LNCaP clone FGC (cell line): ENCODE data around the gene TENM4.
A peak's percentile ranks its signal among the peaks of the same experiment; 100 is the strongest.

Experiments used
- DNase-seq: peaks from one replicate; pipeline ENCODE4 v3.0.0-alpha.2; 2011; ENCODE audit warnings: low read depth
- H3K4me3 ChIP-seq: 2 replicates; pipeline ENCODE4 v1.5.1; 2011; ENCODE audit warnings: mild to moderate bottlenecking, low read depth, low read length, control low read depth
- TF ChIP-seq, protein P1 (sequence below): IDR thresholded peaks from 2 replicates; pipeline ENCODE4 v1.5.1; 2012; ENCODE audit warnings: mild to moderate bottlenecking; ENCODE audit not compliant: control insufficient read depth, insufficient read depth; ENCODE audit errors: extremely low read depth

TENM4 gene

DNA sequence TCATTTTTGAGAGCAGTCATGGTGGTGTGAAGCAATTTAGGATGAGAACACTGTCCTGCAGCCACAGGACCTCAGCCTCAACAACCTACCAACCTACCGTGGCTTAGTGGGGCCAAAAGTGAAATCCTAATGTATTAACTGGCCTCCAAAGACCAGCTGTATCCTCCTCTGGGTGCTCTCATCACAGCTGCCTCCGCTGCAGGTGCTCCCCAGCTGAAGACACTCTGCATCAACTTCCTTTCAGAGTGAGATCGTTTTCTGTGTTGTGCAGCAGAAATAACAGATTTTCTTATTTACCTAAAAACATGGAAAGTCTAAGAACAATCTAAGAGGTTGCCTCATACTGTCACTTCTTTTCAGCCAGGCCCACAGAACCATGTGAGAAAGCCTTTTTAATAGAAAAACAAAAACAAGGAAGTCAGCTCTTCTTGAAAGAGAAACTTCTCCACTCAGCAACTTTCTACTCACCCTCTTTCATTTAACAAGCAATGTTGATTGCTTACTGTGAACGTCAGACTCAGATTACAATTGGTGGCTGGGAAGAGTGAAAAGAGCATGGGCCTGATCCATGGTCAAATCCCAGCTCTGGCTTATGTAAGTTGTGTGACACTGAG lies 136.1 kb downstream of the TENM4 start:
- DNase-seq: no peak
- H3K4me3 ChIP-seq: no peak overlapping the region
- TF ChIP-seq, protein P1, sequence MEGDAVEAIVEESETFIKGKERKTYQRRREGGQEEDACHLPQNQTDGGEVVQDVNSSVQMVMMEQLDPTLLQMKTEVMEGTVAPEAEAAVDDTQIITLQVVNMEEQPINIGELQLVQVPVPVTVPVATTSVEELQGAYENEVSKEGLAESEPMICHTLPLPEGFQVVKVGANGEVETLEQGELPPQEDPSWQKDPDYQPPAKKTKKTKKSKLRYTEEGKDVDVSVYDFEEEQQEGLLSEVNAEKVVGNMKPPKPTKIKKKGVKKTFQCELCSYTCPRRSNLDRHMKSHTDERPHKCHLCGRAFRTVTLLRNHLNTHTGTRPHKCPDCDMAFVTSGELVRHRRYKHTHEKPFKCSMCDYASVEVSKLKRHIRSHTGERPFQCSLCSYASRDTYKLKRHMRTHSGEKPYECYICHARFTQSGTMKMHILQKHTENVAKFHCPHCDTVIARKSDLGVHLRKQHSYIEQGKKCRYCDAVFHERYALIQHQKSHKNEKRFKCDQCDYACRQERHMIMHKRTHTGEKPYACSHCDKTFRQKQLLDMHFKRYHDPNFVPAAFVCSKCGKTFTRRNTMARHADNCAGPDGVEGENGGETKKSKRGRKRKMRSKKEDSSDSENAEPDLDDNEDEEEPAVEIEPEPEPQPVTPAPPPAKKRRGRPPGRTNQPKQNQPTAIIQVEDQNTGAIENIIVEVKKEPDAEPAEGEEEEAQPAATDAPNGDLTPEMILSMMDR: no peak

DNA sequence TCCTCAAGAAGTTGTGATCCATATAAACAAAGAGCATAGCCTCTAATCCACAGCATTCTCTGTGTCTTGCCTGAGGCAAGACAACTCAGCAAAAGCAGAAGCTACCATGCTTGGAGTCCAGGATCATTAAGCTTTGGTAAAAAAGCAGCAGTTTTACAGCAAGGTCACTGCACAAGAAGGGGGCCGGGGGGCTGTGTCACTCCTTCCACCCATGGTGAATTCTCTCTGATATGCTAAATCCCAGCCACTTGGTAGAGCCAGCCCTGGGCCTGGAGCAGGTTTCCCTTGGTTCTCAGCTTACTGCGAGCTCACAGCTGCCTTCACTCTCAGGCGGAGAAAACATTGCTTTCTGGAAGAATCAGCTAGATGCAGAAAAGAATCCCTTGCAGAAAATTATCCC lies 144.7 kb downstream of the TENM4 start:
- no peak for DNase-seq
- H3K4me3 ChIP-seq: no peak overlapping the region

DNA sequence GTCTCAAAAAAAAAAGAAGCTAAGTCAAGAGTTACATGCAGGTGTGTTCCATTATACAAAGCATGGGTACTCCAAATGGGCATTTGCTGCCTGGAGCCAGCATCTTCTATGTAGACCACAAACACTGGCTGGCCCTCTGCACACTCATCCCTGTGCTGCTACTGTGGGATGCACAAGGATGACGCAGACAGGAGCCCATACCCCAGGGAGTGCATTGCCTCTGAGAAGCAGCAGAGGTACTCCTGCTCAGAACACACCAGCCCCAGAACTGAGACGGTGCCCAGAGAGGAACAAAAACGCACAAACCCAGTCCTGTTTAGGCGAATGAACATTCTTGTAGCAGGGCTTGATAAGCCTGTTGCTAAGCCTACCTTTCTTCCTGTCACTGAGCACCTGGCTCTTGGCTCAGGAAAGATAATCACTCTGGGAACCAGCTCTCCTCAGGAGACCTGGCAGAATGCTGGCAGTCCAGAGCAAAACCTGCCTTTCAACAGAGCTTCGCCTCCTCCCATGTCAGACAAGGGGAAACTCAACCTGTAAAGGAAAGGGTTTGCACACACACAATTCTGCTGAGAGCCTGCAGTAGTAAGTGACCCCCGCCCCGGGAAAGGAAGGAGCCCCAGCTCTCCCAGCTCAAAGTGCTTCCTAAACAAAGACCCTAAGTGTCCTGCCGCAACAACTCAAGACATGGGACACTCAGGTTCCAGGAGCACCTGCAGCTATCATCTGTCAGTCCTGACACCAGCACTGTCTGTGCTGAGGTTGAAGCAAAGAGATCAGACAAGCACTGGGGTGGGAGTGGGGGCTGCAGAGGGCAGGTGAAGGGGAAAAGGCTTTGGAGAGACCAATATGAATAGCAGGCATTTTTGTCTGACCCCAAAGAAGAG lies 145.7 kb downstream of the TENM4 start:
- TF ChIP-seq, protein P1: no peak
- H3K4me3 ChIP-seq: no peak overlapping the region
- peak; percentile 64 for DNase-seq

More for the DNA sequence above, 144.7 kb downstream of the TENM4 start:
- TF ChIP-seq, protein P1: no peak

DNA sequence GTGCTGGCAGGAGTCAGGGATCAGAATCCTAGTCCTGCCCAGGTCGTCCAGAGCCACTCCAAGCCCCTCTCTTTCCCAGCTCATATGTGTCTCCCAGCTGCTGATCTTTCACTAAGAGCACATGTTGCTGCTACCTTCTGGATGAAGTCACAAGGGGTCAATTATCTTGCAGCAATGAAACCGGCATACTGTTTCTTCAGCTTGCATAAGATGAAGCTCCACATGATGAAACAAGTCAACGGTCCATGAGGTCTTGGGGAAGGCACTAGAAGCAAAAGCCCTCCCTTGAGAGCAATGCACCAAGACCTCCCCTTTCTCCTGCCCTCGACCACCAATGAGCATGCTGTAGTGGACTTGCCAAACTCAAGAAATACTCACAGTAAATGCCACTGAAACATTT lies 148.9 kb downstream of the TENM4 start:
- no peak overlapping the region for H3K4me3 ChIP-seq
- TF ChIP-seq, protein P1: no peak
- no peak for DNase-seq

DNA sequence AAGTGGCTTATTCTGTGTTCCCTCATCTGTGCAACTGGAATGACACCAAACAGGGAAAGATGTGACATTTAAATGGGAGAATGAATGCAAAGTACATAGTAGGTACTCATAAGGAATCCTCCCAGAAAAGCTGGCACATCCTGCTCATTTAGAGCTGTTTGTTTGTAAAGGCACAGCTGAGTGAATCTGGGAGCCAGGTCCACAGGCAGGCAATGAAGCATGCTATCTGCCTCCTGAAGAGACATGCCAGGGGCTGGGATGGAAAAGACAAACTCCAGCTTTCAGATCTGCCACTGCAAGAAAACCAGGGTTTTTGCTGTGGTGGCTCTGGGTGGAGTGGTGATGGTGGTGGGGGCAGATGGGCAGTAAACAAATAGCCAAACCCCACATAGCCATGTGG lies 150.1 kb downstream of the TENM4 start:
- H3K4me3 ChIP-seq: no peak overlapping the region
- TF ChIP-seq, protein P1: no peak

DNA sequence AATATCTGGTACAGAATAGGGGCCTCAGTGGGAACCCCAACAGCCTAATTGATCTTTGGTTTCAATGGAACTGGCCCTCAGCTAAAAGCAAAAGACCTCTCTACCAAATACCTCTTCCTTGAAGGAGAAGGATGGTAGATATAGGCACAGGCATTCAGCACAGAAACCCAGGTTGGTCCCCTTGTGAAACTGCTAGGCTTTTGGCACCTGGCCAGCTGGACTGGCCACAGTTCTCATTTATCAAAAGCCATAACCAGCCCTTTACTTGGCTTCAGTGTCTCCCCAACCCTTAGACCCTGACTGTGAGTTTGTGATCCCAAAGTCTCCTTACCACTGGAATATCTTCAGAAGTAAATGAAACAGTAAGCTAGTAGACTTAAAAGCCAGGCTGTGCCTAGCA lies 152.9 kb downstream of the TENM4 start:
- no peak for DNase-seq
- TF ChIP-seq, protein P1: no peak
- H3K4me3 ChIP-seq: no peak overlapping the region

More for the DNA sequence above, 150.1 kb downstream of the TENM4 start:
- no peak for DNase-seq
